H1 (cell line): ENCODE results near the gene UBA6. TPM values are rescaled to one million over a fixed set of nuclear protein-coding genes. Genes with fewer than 3 reads are reported as not detected.

Experiments used
- CTCF ChIA-PET: fragments of 300-600 bp; sonication (Branson Sonifier 250); formaldehyde crosslinking; loops from one replicate; lab custom pipeline; 2021; ENCODE audit not compliant: partially characterized antibody; lab: Charles Lee
- POLR2A ChIA-PET: fragments of 300-600 bp; sonication (Branson Sonifier 250); formaldehyde crosslinking; loops from one replicate; lab custom pipeline; 2021; ENCODE audit warnings: inconsistent platforms; ENCODE audit not compliant: partially characterized antibody; lab: Charles Lee
- DNase-seq, 2 experiments: peaks; one replicate each; pipeline versions ENCODE4 v3.0.0 to v3.0.0-alpha.2; 2010 to 2022; ENCODE audit warnings: low spot score in 2 of 2, low read depth in 1 of 2, mixed read lengths in 1 of 2
- FAIRE-seq: peaks from 2 replicates; lab custom pipeline; 2011; peaks lifted over from hg19 to GRCh38; lab: Jason Lieb, UNC
- H2AFZ ChIP-seq: 2 replicates; pipeline ENCODE4 v1.8.1; 2012; ENCODE audit warnings: low read length, inconsistent platforms
- H2AK5ac ChIP-seq: 2 replicates; pipeline ENCODE4 v1.6.1; 2013; ENCODE audit warnings: low read depth, low read length
- H2BK120ac ChIP-seq: replicated peaks from 2 replicates; pipeline ENCODE3; 2013; ENCODE audit warnings: low read depth, low read length, inconsistent platforms
- H2BK12ac ChIP-seq: 2 replicates; pipeline ENCODE4 v1.6.1; 2013; ENCODE audit warnings: low read depth, low read length
- H2BK15ac ChIP-seq: 2 replicates; pipeline ENCODE4 v1.6.1; 2013; ENCODE audit warnings: low read length
- H2BK20ac ChIP-seq: 2 replicates; pipeline ENCODE4 v1.6.1; 2013; ENCODE audit warnings: low read length
- H2BK5ac ChIP-seq: 2 replicates; pipeline ENCODE4 v1.6.1; 2013; ENCODE audit warnings: low read depth, low read length
- H3K14ac ChIP-seq: 2 replicates; pipeline ENCODE4 v1.6.1; 2013; ENCODE audit warnings: inconsistent platforms; ENCODE audit not compliant: insufficient read length
- H3K18ac ChIP-seq: 2 replicates; pipeline ENCODE4 v1.6.1; 2013; ENCODE audit warnings: low read length; ENCODE audit errors: extremely low read depth
- H3K23ac ChIP-seq: 2 replicates; pipeline ENCODE4 v1.6.1; 2013; ENCODE audit warnings: inconsistent platforms; ENCODE audit not compliant: insufficient read length
- H3K23me2 ChIP-seq: 2 replicates; pipeline ENCODE4 v1.6.1; 2013; ENCODE audit warnings: low read depth, low read length
- H3K27ac ChIP-seq: 2 replicates; pipeline ENCODE4 v1.6.1; 2011; ENCODE audit warnings: low read depth, low read length, inconsistent platforms
- H3K27me3 ChIP-seq, 4 experiments: replicated peaks in 1 of 4; 1 replicate in 1 of 4; 2 replicates in 3 of 4; pipeline versions ENCODE4 v1.6.1 to v1.8.1; 2011 to 2013; ENCODE audit warnings: low read length in 3 of 4, mild to moderate bottlenecking in 3 of 4, inconsistent platforms in 2 of 4, mixed read lengths in 2 of 4, moderate library complexity in 1 of 4; ENCODE audit not compliant: control insufficient read depth in 3 of 4, insufficient read depth in 3 of 4; ENCODE audit errors: extremely low read depth in 1 of 4
- H3K36me3 ChIP-seq, 4 experiments: 2 replicates each; pipeline versions ENCODE4 v1.6.1 to v1.8.1; 2011 to 2013; ENCODE audit warnings: mild to moderate bottlenecking in 4 of 4, low read length in 3 of 4, moderate library complexity in 2 of 4, control low read depth in 1 of 4, inconsistent platforms in 1 of 4; ENCODE audit not compliant: insufficient read depth in 4 of 4, control insufficient read depth in 2 of 4
- H3K4ac ChIP-seq: replicated peaks from 2 replicates; pipeline ENCODE3; 2013; ENCODE audit warnings: low read length, low read depth, mixed read lengths, inconsistent platforms; ENCODE audit not compliant: insufficient read length
- H3K4me1 ChIP-seq, 4 experiments: replicated peaks in 1 of 4; 1 replicate in 1 of 4; 2 replicates in 3 of 4; pipeline versions ENCODE4 v1.6.1 to v1.8.1; 2011 to 2013; ENCODE audit warnings: low read length in 3 of 4, inconsistent platforms in 2 of 4, mixed read lengths in 1 of 4; ENCODE audit not compliant: insufficient read depth in 4 of 4, control insufficient read depth in 3 of 4
- H3K4me2 ChIP-seq, 2 experiments: 2 replicates each; pipeline versions ENCODE4 v1.6.1 to v1.8.1; 2011 to 2013; ENCODE audit warnings: low read depth in 2 of 2, low read length in 2 of 2, control low read depth in 1 of 2, inconsistent platforms in 1 of 2, mild to moderate bottlenecking in 1 of 2; ENCODE audit not compliant: insufficient read depth in 1 of 2
- H3K4me3 ChIP-seq, 4 experiments: fragments of 200-600, 300-600 bp in 1 of 4; sonication (generic), shearing (Covaris generic), sonication (Bioruptor Twin) in 1 of 4; 2 replicates each; pipeline versions ENCODE4 v1.5.1 to v1.8.1; 2011 to 2016; ENCODE audit warnings: low read length in 4 of 4, low read depth in 3 of 4, control low read depth in 2 of 4, inconsistent platforms in 2 of 4, mild to moderate bottlenecking in 2 of 4, mixed read lengths in 1 of 4, moderate library complexity in 1 of 4; ENCODE audit not compliant: insufficient read depth in 2 of 4; ENCODE audit errors: extremely low read depth in 1 of 4
- H3K56ac ChIP-seq: replicated peaks from 2 replicates; pipeline ENCODE3; 2013; ENCODE audit warnings: low read depth, mild to moderate bottlenecking, mixed read lengths, low read length, inconsistent platforms; ENCODE audit not compliant: insufficient read length
- H3K79me1 ChIP-seq: 2 replicates; pipeline ENCODE4 v1.6.1; 2013; ENCODE audit warnings: low read depth, low read length, control low read depth
- H3K79me2 ChIP-seq, 2 experiments: 2 replicates each; pipeline versions ENCODE4 v1.6.1 to v1.8.1; 2012 to 2013; ENCODE audit warnings: low read length in 2 of 2, mild to moderate bottlenecking in 2 of 2, inconsistent platforms in 1 of 2; ENCODE audit not compliant: insufficient read depth in 2 of 2, control insufficient read depth in 1 of 2
- H3K9ac ChIP-seq, 4 experiments: replicated peaks in 1 of 4; 1 replicate in 1 of 4; 2 replicates in 3 of 4; pipeline versions ENCODE4 v1.6.1 to v1.8.1; 2011 to 2013; ENCODE audit warnings: low read depth in 3 of 4, low read length in 3 of 4, control low read depth in 2 of 4, mild to moderate bottlenecking in 2 of 4, moderate library complexity in 2 of 4, inconsistent platforms in 1 of 4; ENCODE audit errors: extremely low read depth in 1 of 4
- H3K9me3 ChIP-seq, 2 experiments: 2 replicates each; pipeline versions ENCODE4 v1.6.1 to v1.8.1; 2012 to 2013; ENCODE audit warnings: mild to moderate bottlenecking in 2 of 2, moderate library complexity in 2 of 2, control low read depth in 1 of 2, inconsistent platforms in 1 of 2, low read depth in 1 of 2, low read length in 1 of 2, mixed read lengths in 1 of 2; ENCODE audit not compliant: insufficient read depth in 2 of 2
- H4K20me1 ChIP-seq, 2 experiments: replicated peaks in 1 of 2; 2 replicates each; pipeline versions ENCODE3 to v1.8.1; 2011 to 2013; ENCODE audit warnings: inconsistent platforms in 2 of 2, low read length in 2 of 2, mild to moderate bottlenecking in 1 of 2; ENCODE audit not compliant: insufficient read depth in 2 of 2, control insufficient read depth in 1 of 2
- H4K5ac ChIP-seq: 2 replicates; pipeline ENCODE4 v1.6.1; 2013; ENCODE audit warnings: low read length, low read depth, mixed read lengths, inconsistent platforms; ENCODE audit not compliant: insufficient read length
- H4K8ac ChIP-seq: 2 replicates; pipeline ENCODE4 v1.8.0; 2013; ENCODE audit warnings: mild to moderate bottlenecking, moderate library complexity, low read length, inconsistent platforms; ENCODE audit not compliant: insufficient read depth; ENCODE audit errors: extremely low read depth
- H4K91ac ChIP-seq: replicated peaks from 2 replicates; pipeline ENCODE3; 2013; ENCODE audit warnings: low read length, mixed read lengths, inconsistent platforms; ENCODE audit not compliant: insufficient read length
- ATF3 ChIP-seq: IDR thresholded peaks from 2 replicates; pipeline ENCODE4 v1.6.1; 2011; ENCODE audit warnings: low read depth, mild to moderate bottlenecking, low read length; ENCODE audit not compliant: insufficient read depth
- SIN3A ChIP-seq, 2 experiments: IDR thresholded peaks in 1 of 2; conservative IDR thresholded peaks in 1 of 2; 2 replicates each; pipeline ENCODE4 v1.6.1; 2011 to 2012; ENCODE audit warnings: low read length in 2 of 2, improper control_type of control experiment in 1 of 2, low read depth in 1 of 2, mild to moderate bottlenecking in 1 of 2
- SIRT6 ChIP-seq: IDR thresholded peaks from one replicate; pipeline ENCODE4 v1.7.1; 2012; ENCODE audit warnings: low read length, inconsistent platforms
- WGBS, 2 experiments: shearing (Covaris generic) in 1 of 2; methylation state at CpG; one replicate each; pipeline versions ENCODE4 v1.1.6 to v1.1.7; 2013 to 2015; ENCODE audit warnings: low lambda C conversion rate in 2 of 2, mixed read lengths in 2 of 2, inconsistent platforms in 1 of 2, low coverage in 1 of 2, missing lambda C conversion rate in 1 of 2; ENCODE audit not compliant: insufficient replicate concordance in 2 of 2, insufficient coverage in 1 of 2, insufficient read length in 1 of 2; ENCODE audit errors: extremely low coverage in 1 of 2, missing lambda C conversion rate in 1 of 2; 5-methylcytosine and 5-hydroxymethylcytosine counted together
- polyA plus RNA-seq, 7 experiments: library from polyadenylated mRNA; depleted of rRNA in 3 of 7; stranded (reverse) in 5 of 7; unstranded in 2 of 7; fragments of >200 nt in 5 of 7; fragments of 200-250 nt in 2 of 7; gene quantifications; 1 replicate in 5 of 7; 2 replicates in 1 of 7; 4 replicates in 1 of 7; pipeline versions ENCODE4 v1.2.1 to v1.2.3, GENCODE V29; 2011 to 2013; ENCODE audit warnings: missing spikeins in 2 of 7, mixed read lengths in 2 of 7
- total RNA-seq: library from RNA; stranded (reverse); fragmentation: NEBNext Ultra II Directional; extraction: Animal tissue kit (Norgen Biotek cat#: 25700); gene quantifications from 2 replicates; pipeline ENCODE4 v1.2.1, GENCODE V29; 2021

UBA6 gene
- total and polyA plus RNA-seq, 2 of the 8 experiments (the other 6 are each of a cell fraction or from before 2014, with no cell fraction given): 17.4 to 74.3 TPM

DNA sequence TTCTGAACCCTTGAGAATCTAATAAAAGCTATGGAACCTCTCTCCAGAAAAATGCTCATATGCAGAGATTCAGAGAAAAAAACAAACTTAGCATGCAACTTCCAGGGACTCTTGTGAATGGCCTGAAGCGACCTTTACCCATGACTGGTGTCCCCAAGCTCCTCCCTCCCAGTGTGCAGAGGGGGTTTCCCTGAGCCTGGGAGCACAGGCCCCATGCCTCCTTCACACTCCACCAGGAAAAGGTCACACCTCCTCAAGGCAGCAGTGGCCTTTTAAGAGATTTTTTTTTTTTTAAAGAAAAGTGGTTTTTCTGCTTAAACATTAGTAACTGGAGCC lies 13.3 kb upstream of the UBA6 start:
- no peaks in the 10 kb centered on the region for H3K36me3 ChIP-seq
- H3K4me1 ChIP-seq: peaks cover 5 to 17% (median 11%) of the 10 kb centered on the region in 4 experiments; a peak in 6 of 7 replicates
- H2AFZ ChIP-seq: no peak overlapping the region
- H2BK5ac ChIP-seq: no peak overlapping the region
- H2BK15ac ChIP-seq: no peak overlapping the region
- no peak overlapping the region for H3K14ac ChIP-seq
- H2BK120ac ChIP-seq: no peak overlapping the region
- no peak overlapping the region for H2BK20ac ChIP-seq
- CTCF ChIA-PET: interaction anchor here (0.6 to 4.9 kb wide), 6 partner anchors 9 to 97 kb away, joined by 3 to 21 read pairs (median 3); partner anchors contain the start of gene UBA6
- DNase-seq (no peak), FAIRE-seq (no peak)
- no peaks in the 10 kb centered on the region; a peak in 1 of 4 replicates for H3K9me3 ChIP-seq
- no peaks in the 10 kb centered on the region for H3K27me3 ChIP-seq
- no peak overlapping the region for H4K91ac ChIP-seq
- 80% methylated on average over 1 of the region's 1 CpG; no CpG with 5 or more reads in 1 of the 2 experiments for WGBS, 2 experiments
- no peak overlapping the region for H4K8ac ChIP-seq
- no peak overlapping the region for H2BK12ac ChIP-seq
- POLR2A ChIA-PET: interaction anchor here (0.6 to 1.7 kb wide), 2 partner anchors 137 to 730 kb away, joined by 3 to 4 read pairs; no protein-coding TSS in a partner anchor
- no peak overlapping the region for H3K9ac ChIP-seq
- H3K79me1 ChIP-seq: no peaks in the 10 kb centered on the region; the same call in 1 of the 2 replicates
- no peak overlapping the region for H3K4me2 ChIP-seq
- H4K20me1 ChIP-seq: no peaks in the 10 kb centered on the region
- H3K56ac ChIP-seq: no peak overlapping the region
- H3K23ac ChIP-seq: no peak overlapping the region
- no peak overlapping the region for H3K4me3 ChIP-seq
- H3K18ac ChIP-seq: no peak overlapping the region
- peaks cover 0 to 9% of the 10 kb centered on the region in 2 experiments; a peak in 3 of 4 replicates for H3K79me2 ChIP-seq
- H3K4ac ChIP-seq: no peak overlapping the region
- H4K5ac ChIP-seq: no peak overlapping the region
- H2AK5ac ChIP-seq: no peak overlapping the region
- H3K27ac ChIP-seq: no peak overlapping the region
- no peaks in the 10 kb centered on the region for H3K23me2 ChIP-seq
- TF ChIP-seq ATF3: no peak
- TF ChIP-seq SIRT6: no peak
- TF ChIP-seq SIN3A (conservative IDR thresholded peaks at IDR 0.05 in 1 of 2, IDR thresholded peaks at IDR 0.05 in 1 of 2; ENCODE audit: low read depth in 1 of 2, low read length in 2 of 2): no peak
